Measurements from ENCODE around the gene UGT2B10. TPM values are rescaled to one million over a fixed set of nuclear protein-coding genes. Genes with fewer than 3 reads are reported as not detected.
"Not testable (repeated sequence)": the region's sequence is repeated elsewhere in the genome, so short reads cannot be mapped to it uniquely, and the experiment has no call there.

UGT2B10 gene
- not detected in 2 replicates for total RNA-seq
- polyA plus RNA-seq: not detected in 2 replicates
- polyA plus RNA-seq (2011; cell fraction: cytosol; rRNA removed): not detected in 2 replicates
- polyA plus RNA-seq (2011; cell fraction: nucleus; rRNA removed): not detected in 2 replicates
- not detected in 2 replicates for polyA plus RNA-seq (2012)
- not detected in 2 replicates for polyA minus RNA-seq
- not detected for polyA minus RNA-seq (2011; cell fraction: cytosol; rRNA and poly(A)+ RNA removed)
- polyA minus RNA-seq (2011; cell fraction: nucleus; rRNA and poly(A)+ RNA removed): not detected in 2 replicates
- not detected for Bru-seq, nascent RNA
- not detected for BruChase-seq, experiment 1, labeled RNA remaining after a 6-hour chase
- not detected for BruChase-seq, experiment 2, labeled RNA remaining after a 2-hour chase
- long read RNA-seq: 0 reads

DNA sequence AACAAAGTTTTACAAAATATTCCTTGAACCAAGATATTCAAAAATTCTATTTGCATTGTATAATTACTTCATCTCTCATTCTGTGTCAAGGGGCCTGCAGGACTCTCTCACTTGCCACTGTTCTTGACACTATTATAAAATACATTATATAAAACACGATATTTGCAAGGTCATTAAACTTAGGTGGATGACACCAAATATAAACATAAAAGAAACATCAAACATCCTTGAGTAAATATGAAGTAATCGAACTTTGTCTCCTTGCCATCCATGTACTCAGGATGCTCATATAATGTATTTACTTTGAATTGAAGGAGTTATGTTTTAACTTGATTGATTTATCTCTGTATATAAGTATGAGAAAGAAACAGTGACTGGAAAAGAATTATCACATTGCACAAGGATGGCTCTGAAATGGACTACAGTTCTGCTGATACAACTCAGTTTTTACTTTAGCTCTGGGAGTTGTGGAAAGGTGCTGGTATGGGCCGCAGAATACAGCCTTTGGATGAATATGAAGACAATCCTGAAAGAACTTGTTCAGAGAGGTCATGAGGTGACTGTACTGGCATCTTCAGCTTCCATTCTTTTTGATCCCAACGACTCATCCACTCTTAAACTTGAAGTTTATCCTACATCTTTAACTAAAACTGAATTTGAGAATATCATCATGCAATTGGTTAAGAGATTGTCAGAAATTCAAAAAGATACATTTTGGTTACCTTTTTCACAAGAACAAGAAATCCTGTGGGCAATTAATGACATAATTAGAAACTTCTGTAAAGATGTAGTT lies at the start of gene UGT2B10:
Gene UGT2B10 (plus strand): TSS at position 378 of the 793 bp plus-strand sequence. CDS start 26 bp downstream, at position 404.
- POLR2A ChIA-PET; dilution Hi-C loops (cut with MboI; ENCODE audit: extremely low pct_ligation_motif_present, low sequenced_read_pairs); H3K27ac ChIP-seq (ENCODE audit: insufficient read depth, low read depth, low read length); DNase-seq (ENCODE audit: low read depth, low spot score); H3K9me1 ChIP-seq (replicated peaks; ENCODE audit: control insufficient read depth, extremely low read depth, insufficient read depth, low read length); FAIRE-seq; H3K9ac ChIP-seq (replicated peaks; ENCODE audit: extremely low read depth, insufficient read depth, low read length); H3K27me3 ChIP-seq (ENCODE audit: control insufficient read depth in 2 of 2, insufficient read depth in 2 of 2, low read length in 2 of 2); H3K4me2 ChIP-seq (ENCODE audit: insufficient read depth, low read length); H4K20me1 ChIP-seq (replicated peaks; ENCODE audit: control insufficient read depth, extremely low read depth, insufficient read depth, low read length); intact Hi-C loops (cut with micrococcal nuclease); H3K4me3 ChIP-seq (replicated peaks in 1 of 3; ENCODE audit: insufficient read depth in 1 of 3, low read depth in 1 of 3, low read length in 3 of 3); BruUV-seq (replicated peaks); H3K9me3 ChIP-seq (replicated peaks; ENCODE audit: control insufficient read depth, insufficient read depth, low read length); CTCF ChIA-PET; H3K4me1 ChIP-seq (ENCODE audit: control insufficient read depth, extremely low read depth, insufficient read depth, low read length); H3K36me3 ChIP-seq (ENCODE audit: control insufficient read depth in 2 of 2, extremely low read depth in 1 of 2, insufficient read depth in 2 of 2, low read length in 2 of 2); H3K79me2 ChIP-seq (ENCODE audit: control insufficient read depth, insufficient read depth, low read length); H2AFZ ChIP-seq (ENCODE audit: low read depth, low read length): not testable (repeated sequence)

- H3K4me2 ChIP-seq (ENCODE audit: insufficient read depth, low read length); H3K9me1 ChIP-seq (replicated peaks; ENCODE audit: control insufficient read depth, extremely low read depth, insufficient read depth, low read length); H3K27ac ChIP-seq (ENCODE audit: insufficient read depth, low read depth, low read length); BruUV-seq (replicated peaks); H3K4me1 ChIP-seq (ENCODE audit: control insufficient read depth, extremely low read depth, insufficient read depth, low read length); H3K9ac ChIP-seq (replicated peaks; ENCODE audit: extremely low read depth, insufficient read depth, low read length); dilution Hi-C loops (cut with MboI; ENCODE audit: extremely low pct_ligation_motif_present, low sequenced_read_pairs); H3K9me3 ChIP-seq (replicated peaks; ENCODE audit: control insufficient read depth, insufficient read depth, low read length); H3K36me3 ChIP-seq (ENCODE audit: control insufficient read depth in 2 of 2, extremely low read depth in 1 of 2, insufficient read depth in 2 of 2, low read length in 2 of 2); POLR2A ChIA-PET; H3K79me2 ChIP-seq (ENCODE audit: control insufficient read depth, insufficient read depth, low read length); H3K4me3 ChIP-seq (replicated peaks in 1 of 3; ENCODE audit: insufficient read depth in 1 of 3, low read depth in 1 of 3, low read length in 3 of 3); H4K20me1 ChIP-seq (replicated peaks; ENCODE audit: control insufficient read depth, extremely low read depth, insufficient read depth, low read length); CTCF ChIA-PET; DNase-seq (ENCODE audit: low read depth, low spot score); H3K27me3 ChIP-seq (ENCODE audit: control insufficient read depth in 2 of 2, insufficient read depth in 2 of 2, low read length in 2 of 2); intact Hi-C loops (cut with micrococcal nuclease); FAIRE-seq; H2AFZ ChIP-seq (ENCODE audit: low read depth, low read length): not testable (repeated sequence)
Observed at GRCh38 chr4:68771836-68772235, 44.0 kb upstream of the UGT2B10 start.
